GM19463 (cell line): ENCODE data around the gene NPAS1.
A peak's percentile ranks its signal among the peaks of the same experiment; 100 is the strongest.
"Not testable (repeated sequence)": the region's sequence is repeated elsewhere in the genome, so short reads cannot be mapped to it uniquely, and the experiment has no call there.

Experiments
- ATAC-seq: cut with Tn5 transposase; IDR thresholded peaks from one replicate; pipeline ENCODE4 v1.9.1; 2021; ENCODE audit warnings: mild to moderate bottlenecking, moderate library complexity; ENCODE audit not compliant: unreplicated experiment

The NPAS1 gene

GRCh38 chr19:47044946-47045866 is 25.6 kb downstream of the NPAS1 start:
- ATAC-seq, result no peak

GRCh38 chr19:47045867-47046470 is 26.3 kb downstream of the NPAS1 start:
- no peak for ATAC-seq

GRCh38 chr19:47047272-47047762 is 27.7 kb downstream of the NPAS1 start:
- ATAC-seq, result no peak

GRCh38 chr19:47047763-47048405 is 28.2 kb downstream of the NPAS1 start:
- peak; percentile 37 for ATAC-seq

GRCh38 chr19:47049307-47049700 is 29.7 kb downstream of the NPAS1 start:
- no peak for ATAC-seq

GRCh38 chr19:47050562-47050961 is 30.9 kb downstream of the NPAS1 start:
- not testable (repeated sequence) for ATAC-seq

- no peak for ATAC-seq
These were observed 36.8 kb downstream of the NPAS1 start for GRCh38 chr19:47056411-47056810.

- ATAC-seq, result no peak
These were observed 37.7 kb downstream of the NPAS1 start for GRCh38 chr19:47057328-47057727.

- ATAC-seq, result no peak
These were observed 39.0 kb downstream of the NPAS1 start for GRCh38 chr19:47058621-47059022.

GRCh38 chr19:47063874-47064273 is 44.2 kb downstream of the NPAS1 start:
- ATAC-seq, result no peak

GRCh38 chr19:47065242-47065641 is 45.6 kb downstream of the NPAS1 start:
- ATAC-seq, result no peak

- ATAC-seq, result no peak
These were observed 47.0 kb downstream of the NPAS1 start for GRCh38 chr19:47066376-47067214.

GRCh38 chr19:47067215-47067847 is 47.7 kb downstream of the NPAS1 start:
- ATAC-seq, result no peak

- ATAC-seq, result no peak
These were observed 48.6 kb downstream of the NPAS1 start for GRCh38 chr19:47068246-47068645.

- ATAC-seq, result no peak
These were observed 49.3 kb downstream of the NPAS1 start for GRCh38 chr19:47068876-47069406.

GRCh38 chr19:47069795-47070194 is 50.2 kb downstream of the NPAS1 start:
- no peak for ATAC-seq

GRCh38 chr19:47070756-47071155 is 51.1 kb downstream of the NPAS1 start:
- ATAC-seq, result no peak

GRCh38 chr19:47071731-47072130 is 52.1 kb downstream of the NPAS1 start:
- no peak for ATAC-seq

- ATAC-seq, result no peak
These were observed 52.7 kb downstream of the NPAS1 start for GRCh38 chr19:47072323-47072722.

- no peak for ATAC-seq
These were observed 53.9 kb downstream of the NPAS1 start for GRCh38 chr19:47073574-47073973.
